Measurements from ENCODE around the gene WDFY1.

GRCh38 chr2:223925106-223925505 is 20.0 kb downstream of the WDFY1 start:
- TF ChIP-seq POLR2A (IDR thresholded peaks at IDR 0.05), result no peak
- no peak for TF ChIP-seq CTCF (IDR thresholded peaks at IDR 0.05 in 4 of 5, conservative IDR thresholded peaks at IDR 0.05 in 1 of 5)
